Right lobe of liver (tissue), 6 donors: ENCODE data around the gene HDC. TPM values are rescaled to one million over a fixed set of nuclear protein-coding genes. Genes with fewer than 3 reads are reported as not detected.

Experiments
- ATAC-seq, 4 donors: fragments of 200-7000 bp; cut with Tn5 transposase; one replicate each; pipeline ENCODE4 v1.9.1; 2020; ENCODE audit warnings: mild to moderate bottlenecking in 4 of 4, moderate library complexity in 4 of 4
- DNase-seq, 3 donors: peaks; one replicate each; pipeline ENCODE4 v3.0.0-alpha.2; 2020
- H3K27ac ChIP-seq, 3 donors: fragments of 200-600 bp; one replicate each; pipeline ENCODE4 v1.8.0; 2022
- H3K27me3 ChIP-seq, 2 donors: fragments of 200-600 bp; one replicate each; pipeline ENCODE4 v1.8.0; 2022
- H3K36me3 ChIP-seq, 4 donors: fragments of 200-600 bp; sonication (generic) in 1 of 4; one replicate each; pipeline versions ENCODE4 v1.5.1 to v1.8.0; 2017 to 2022; ENCODE audit warnings: control low read depth in 1 of 4
- H3K4me1 ChIP-seq, 4 donors: fragments of 200-600 bp; sonication (generic) in 1 of 4; one replicate each; pipeline versions ENCODE4 v1.5.1 to v1.8.0; 2017 to 2022; ENCODE audit warnings: control low read depth in 1 of 4
- H3K4me3 ChIP-seq, 3 donors: fragments of 200-600 bp; one replicate each; pipeline ENCODE4 v1.8.0; 2022
- H3K9me3 ChIP-seq, 4 donors: fragments of 200-600 bp; sonication (generic) in 1 of 4; one replicate each; pipeline versions ENCODE4 v1.5.1 to v1.8.0; 2017 to 2022; ENCODE audit warnings: control low read depth in 1 of 4
- CTCF ChIP-seq, 4 donors: fragments of 200-600 bp in 3 of 4; fragments of 450-650 bp in 1 of 4; IDR thresholded peaks; one replicate each; pipeline versions ENCODE4 v1.5.1 to v1.8.0; 2016 to 2022; ENCODE audit warnings: antibody characterized with exemption in 4 of 4, mild to moderate bottlenecking in 2 of 4
- POLR2A ChIP-seq: fragments of 450-650 bp; IDR thresholded peaks from one replicate; pipeline ENCODE4 v1.6.1; 2017; ENCODE audit warnings: antibody characterized with exemption, mild to moderate bottlenecking
- WGBS: methylation state at CpG from one replicate; pipeline ENCODE4 v1.1.6; 2018; ENCODE audit warnings: low coverage, low lambda C conversion rate; ENCODE audit not compliant: insufficient coverage; ENCODE audit errors: missing lambda C conversion rate; 5-methylcytosine and 5-hydroxymethylcytosine counted together
- intact Hi-C, 2 donors: fragments of 100-400 bp; cut with DNase I; formaldehyde crosslinking; loops; one replicate each; pipeline versions ENCODE4 v1.11.2 to v1.14.1; 2022
- total RNA-seq, 6 experiments: library from RNA; depleted of rRNA in 2 of 6; stranded (reverse); fragments of >200 nt in 2 of 6; fragmentation: NEBNext Ultra II Directional in 3 of 6; extraction: Animal tissue kit (Norgen Biotek cat#: 25700) in 3 of 6; gene quantifications; one replicate each; pipeline versions ENCODE4 v1.1.0 to v1.2.4, GENCODE V29; 2016 to 2023
- donor health status: DM: no; HTN: yes; CAD: no.
- donor health status: DM: no; HTN: no; CAD: no.
- donor health status: DM: no; HTN: no; CAD: no.
- donor health status: DM: no; HTN: yes; CAD: no.
- donor health status: DM: no; HTN: yes; CAD: no.

Gene HDC
- total RNA-seq, 6 experiments from 2014 or later, result 0.26 to 0.47 (median 0.34) TPM; not detected in 3

- 86% methylated on average over 3 of the region's 3 CpGs for WGBS
- Histone ChIP-seq H3K36me3 (peaks cover 0 to 51% (median 10%) of the 10 kb centered on the region in 4 donors), H3K27ac (no peak overlapping the region), H3K4me1 (peaks cover 0 to 50% (median 19%) of the 10 kb centered on the region in 4 donors), H3K4me3 (no peak overlapping the region), H3K9me3 (no peaks in the 10 kb centered on the region), H3K27me3 (no peaks in the 10 kb centered on the region)
- ATAC-seq (no peak), DNase-seq (no peak)
- intact Hi-C loops, result no loop called here
- TF ChIP-seq CTCF (IDR thresholded peaks at IDR 0.05) (no peak), POLR2A (no peak)
These were observed 36.7 kb downstream of the HDC start for GRCh38 chr15:50228866-50229265.

- DNase-seq, result no peak
These were observed 38.5 kb downstream of the HDC start for GRCh38 chr15:50227076-50227475.

GRCh38 chr15:50225938-50226337 lies 39.6 kb downstream of the HDC start:
- no peak overlapping the region for H3K4me3 ChIP-seq
- peak overlapping the region in 2 of 3 donors; percentile 54 to 79 for H3K27ac ChIP-seq
- ATAC-seq (peak; percentile 52 to 73 (median 54)), DNase-seq (no peak)
- intact Hi-C loops, result no loop called here
- H3K27me3 ChIP-seq, result no peaks in the 10 kb centered on the region
- peaks cover 0 to 39% (median 18%) of the 10 kb centered on the region in 4 donors for H3K4me1 ChIP-seq
- H3K9me3 ChIP-seq, result no peaks in the 10 kb centered on the region
- 23% methylated on average over 3 of the region's 3 CpGs for WGBS
- TF ChIP-seq CTCF (IDR thresholded peaks at IDR 0.05) (no peak), POLR2A (no peak)
- peaks cover 0 to 48% (median 15%) of the 10 kb centered on the region in 4 donors for H3K36me3 ChIP-seq

More at GRCh38 chr15:50227076-50227475, 38.5 kb downstream of the HDC start:
- H3K27me3 ChIP-seq, result no peaks in the 10 kb centered on the region
- TF ChIP-seq POLR2A, result no peak
- TF ChIP-seq CTCF (IDR thresholded peaks at IDR 0.05), result no peak
- peak; percentile 38 to 80 (median 54) for ATAC-seq
- H3K27ac ChIP-seq, result peak overlapping the region in 2 of 3 donors; percentile 54 to 79
- intact Hi-C loops, result no loop called here
- H3K4me1 ChIP-seq, result peaks cover 0 to 39% (median 18%) of the 10 kb centered on the region in 4 donors
- H3K36me3 ChIP-seq, result peaks cover 0 to 52% (median 15%) of the 10 kb centered on the region in 4 donors
- H3K4me3 ChIP-seq, result no peak overlapping the region
- 36% methylated on average over 5 of the region's 5 CpGs for WGBS
- H3K9me3 ChIP-seq, result no peaks in the 10 kb centered on the region

- DNase-seq, result no peak
- no peak for ATAC-seq
- peak overlapping the region in 1 of 3 donors; percentile 79 for H3K27ac ChIP-seq
- no peaks in the 10 kb centered on the region for H3K9me3 ChIP-seq
- intact Hi-C loops, result no loop called here
- peaks cover 0 to 39% (median 18%) of the 10 kb centered on the region in 4 donors for H3K4me1 ChIP-seq
- H3K36me3 ChIP-seq, result peaks cover 0 to 41% (median 15%) of the 10 kb centered on the region in 4 donors
- no peaks in the 10 kb centered on the region for H3K27me3 ChIP-seq
- H3K4me3 ChIP-seq, result no peak overlapping the region
- 95% methylated on average over 1 of the region's 1 CpG for WGBS
- TF ChIP-seq POLR2A, result no peak
- no peak for TF ChIP-seq CTCF (IDR thresholded peaks at IDR 0.05)
These were observed 40.5 kb downstream of the HDC start for GRCh38 chr15:50225057-50225456.
